HG02973 (cell line): Measurements from ENCODE around the gene IQCF2.
A peak's percentile ranks its signal among the peaks of the same experiment; 100 is the strongest.
"Not testable (repeated sequence)": the region's sequence is repeated elsewhere in the genome, so short reads cannot be mapped to it uniquely, and the experiment has no call there.

Experiments used
- ATAC-seq: cut with Tn5 transposase; IDR thresholded peaks from one replicate; pipeline ENCODE4 v1.9.1; 2021; ENCODE audit warnings: moderate library complexity; ENCODE audit not compliant: unreplicated experiment

IQCF2 gene

DNA sequence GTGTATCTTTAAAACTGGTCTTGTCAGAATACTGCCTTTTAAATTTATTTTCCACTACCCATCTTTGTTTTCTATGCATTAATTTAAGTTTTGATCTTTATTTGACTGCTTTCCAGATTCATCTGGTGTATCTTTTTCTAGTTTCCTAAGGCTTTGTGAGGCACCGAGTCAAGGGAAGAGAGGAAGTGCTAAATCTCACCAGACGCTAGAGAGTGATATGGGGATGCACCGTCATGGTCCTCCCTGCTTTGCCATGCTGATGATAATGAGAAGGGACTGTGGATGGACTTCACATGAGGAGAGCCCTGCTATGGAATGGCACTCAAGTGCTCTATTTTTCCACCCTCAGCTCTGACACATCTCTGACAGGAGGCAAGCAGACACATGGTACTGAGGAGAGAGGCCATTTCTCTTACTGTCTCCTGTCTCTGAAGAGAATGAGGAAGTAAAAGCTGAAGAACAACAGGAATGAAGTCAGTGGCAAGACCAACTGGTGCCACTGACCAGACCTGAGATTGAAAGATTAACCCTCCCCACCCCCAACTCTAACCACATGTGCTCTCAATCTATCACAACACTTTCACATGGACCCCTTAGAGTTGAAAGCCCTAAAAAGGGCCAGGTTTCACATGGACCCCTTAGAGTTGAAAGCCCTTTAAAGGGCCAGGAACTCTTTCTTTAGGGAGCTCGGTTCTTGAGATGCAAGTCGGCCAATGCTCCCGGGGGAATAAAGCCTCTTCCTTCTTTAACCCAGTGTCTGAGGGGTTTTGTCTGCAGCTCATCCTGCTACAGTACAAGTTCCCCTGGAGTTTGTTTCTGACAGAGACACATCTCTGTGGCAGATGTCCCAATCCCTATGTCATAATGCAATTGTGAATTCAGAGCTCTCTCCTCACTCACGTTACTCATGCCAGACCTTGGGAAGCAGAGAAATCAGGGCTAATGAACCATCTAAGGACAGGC is at the start of gene IQCF2:
Gene IQCF2 (plus strand): TSS at position 913 of the 963 bp plus-strand sequence. CDS start 52 bp downstream, outside the sequence.
- ATAC-seq, result peak; percentile 51

DNA sequence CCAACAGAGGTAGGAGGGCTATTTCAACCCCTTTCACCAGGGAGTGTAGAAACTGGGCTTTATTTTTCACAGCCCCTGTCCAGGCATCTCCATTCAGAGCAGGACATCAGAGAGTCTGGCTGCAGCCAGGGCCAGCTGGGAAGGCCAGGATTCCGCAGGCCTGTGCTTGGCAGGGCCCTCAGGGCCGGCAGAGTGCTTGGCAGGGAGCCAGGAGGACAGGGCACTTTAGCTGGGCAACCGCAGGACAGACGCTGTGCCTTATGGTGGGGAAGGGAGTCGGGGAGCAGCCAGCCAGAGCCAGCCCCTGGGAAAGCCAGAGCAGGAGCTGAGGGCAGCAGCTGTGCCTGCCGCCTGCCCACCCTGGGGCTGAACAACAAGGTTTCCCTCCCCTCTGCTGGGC is 47.9 kb upstream of the IQCF2 start:
- no peak for ATAC-seq

DNA sequence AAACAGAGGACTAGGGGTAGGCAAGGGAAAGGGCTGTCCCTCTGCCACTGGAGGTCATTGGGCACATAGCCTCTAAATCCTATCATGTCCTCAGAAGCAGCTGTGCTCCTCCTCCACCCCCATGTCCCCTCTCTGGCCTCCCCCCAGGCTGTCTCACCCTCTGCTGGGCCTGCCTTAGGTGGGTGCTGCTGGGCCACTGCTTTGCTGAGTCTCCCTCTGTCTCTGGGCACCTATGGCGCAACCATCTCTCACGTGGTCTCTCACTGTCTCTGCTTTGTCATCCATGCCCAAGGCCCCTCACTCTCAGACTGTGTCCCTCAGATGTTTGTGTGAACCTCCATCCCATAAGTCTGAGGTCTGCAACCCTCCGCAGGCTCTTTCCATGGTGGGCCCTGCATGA is 47.4 kb upstream of the IQCF2 start:
- ATAC-seq, result no peak

DNA sequence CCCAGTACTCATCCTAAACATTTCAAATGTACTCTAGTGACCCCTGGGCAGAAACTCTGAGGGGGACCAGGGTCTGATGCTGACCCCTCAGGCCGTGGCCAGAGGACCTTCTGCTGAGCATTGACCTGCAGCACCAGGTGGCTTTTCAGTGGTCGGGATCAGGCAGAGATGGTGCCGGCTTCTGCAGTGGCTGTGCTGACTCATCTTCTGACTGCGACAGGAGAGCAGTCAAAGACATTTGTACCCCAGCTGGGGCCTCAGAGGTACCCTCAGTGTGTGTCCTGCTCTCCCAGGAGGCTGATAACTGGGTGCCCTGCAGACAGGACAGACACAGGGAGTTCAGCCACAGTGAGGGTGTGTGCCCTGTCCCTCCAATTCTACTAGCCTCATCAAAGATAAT is 45.8 kb upstream of the IQCF2 start:
- no peak for ATAC-seq

DNA sequence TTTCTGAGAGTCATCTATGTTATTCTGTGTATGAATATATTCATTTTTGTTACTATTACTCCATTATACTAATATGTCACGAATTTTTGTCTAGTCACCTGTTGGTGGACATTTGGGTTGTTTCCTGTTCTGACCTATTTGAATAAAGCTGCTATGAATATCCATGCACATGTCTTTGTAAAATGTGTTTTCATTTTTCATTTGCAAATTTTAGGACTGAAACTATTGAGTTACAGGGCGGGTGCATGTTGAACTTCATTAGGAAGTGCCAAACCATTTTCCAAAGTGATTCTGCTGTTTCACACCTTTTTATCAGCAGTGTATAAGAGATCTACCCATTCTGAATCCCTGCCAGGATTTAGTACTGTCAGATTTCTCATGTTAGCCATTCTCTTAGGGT is 44.7 kb upstream of the IQCF2 start:
- ATAC-seq, result no peak

DNA sequence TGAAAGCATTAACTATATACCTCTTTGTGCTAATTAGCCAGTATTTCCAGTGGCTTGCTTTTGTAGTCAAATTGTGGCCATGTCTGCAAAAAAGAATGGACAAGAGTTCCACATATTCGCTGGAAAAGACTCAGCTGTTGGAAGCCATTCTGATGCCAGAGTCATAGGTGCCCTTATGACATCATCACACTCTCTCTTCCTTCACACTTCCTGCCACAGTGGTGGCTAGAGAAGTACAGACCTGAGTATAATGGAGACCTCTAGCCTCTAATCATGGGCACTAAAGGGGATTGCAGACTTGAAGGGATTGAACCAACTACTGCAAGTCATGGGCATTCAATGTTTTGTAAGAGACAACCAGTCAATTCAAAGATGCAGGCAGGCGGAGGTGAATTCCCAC is 44.0 kb upstream of the IQCF2 start:
- no peak for ATAC-seq

DNA sequence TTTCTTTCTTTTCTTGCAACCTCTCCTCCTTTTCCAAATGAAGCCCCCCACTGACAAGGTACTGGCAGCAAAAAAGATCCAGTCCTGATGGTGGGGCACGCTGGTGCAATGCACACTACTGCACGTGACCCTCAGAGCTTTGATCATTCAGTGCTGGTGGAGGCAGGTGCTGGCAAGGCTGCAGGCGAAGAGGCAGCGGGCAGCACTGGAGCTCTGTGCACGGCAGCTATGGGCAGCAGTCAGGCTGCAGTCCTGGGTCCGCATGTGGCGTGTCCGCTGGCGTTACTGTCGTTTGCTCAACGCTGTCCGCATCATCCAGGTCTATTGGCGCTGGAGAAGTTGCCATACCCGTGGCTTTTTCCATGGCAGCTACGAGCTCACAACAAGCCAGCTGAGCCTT is 42.3 kb upstream of the IQCF2 start:
- ATAC-seq, result no peak

DNA sequence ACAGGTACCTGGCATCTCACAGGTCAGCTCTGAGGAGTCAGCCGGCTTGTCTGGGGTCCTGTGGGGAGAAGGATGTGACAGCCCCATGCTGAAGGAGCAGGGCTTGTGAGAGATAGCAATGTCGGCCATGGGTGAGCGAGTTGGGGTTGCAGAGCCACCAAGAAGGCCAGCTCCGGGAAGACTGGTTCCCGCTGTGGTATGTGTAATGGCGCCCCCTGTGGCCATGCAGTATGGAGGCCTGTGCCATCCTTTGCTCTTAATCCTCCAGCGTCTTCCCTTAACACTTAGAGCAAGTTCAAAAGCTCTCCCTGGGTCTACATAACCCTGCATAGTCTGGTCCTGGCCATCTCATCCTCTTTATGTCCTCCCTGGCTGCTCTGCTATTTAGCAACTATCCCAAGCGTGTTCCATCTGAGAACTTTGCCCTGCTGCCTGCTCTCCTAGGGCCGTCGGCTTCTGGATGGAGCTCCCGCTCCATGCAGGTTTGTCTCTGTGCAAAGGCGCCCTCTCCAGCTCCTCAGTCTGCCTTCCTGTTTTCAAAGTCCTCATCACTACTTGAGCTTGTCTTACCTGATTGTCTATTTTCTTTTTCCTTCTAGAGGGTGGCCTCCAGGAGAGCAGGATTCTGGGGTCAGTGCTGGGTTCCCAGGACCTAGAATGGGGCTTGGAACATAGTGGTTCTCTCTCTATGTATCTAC is 41.6 kb upstream of the IQCF2 start:
- ATAC-seq, result no peak

DNA sequence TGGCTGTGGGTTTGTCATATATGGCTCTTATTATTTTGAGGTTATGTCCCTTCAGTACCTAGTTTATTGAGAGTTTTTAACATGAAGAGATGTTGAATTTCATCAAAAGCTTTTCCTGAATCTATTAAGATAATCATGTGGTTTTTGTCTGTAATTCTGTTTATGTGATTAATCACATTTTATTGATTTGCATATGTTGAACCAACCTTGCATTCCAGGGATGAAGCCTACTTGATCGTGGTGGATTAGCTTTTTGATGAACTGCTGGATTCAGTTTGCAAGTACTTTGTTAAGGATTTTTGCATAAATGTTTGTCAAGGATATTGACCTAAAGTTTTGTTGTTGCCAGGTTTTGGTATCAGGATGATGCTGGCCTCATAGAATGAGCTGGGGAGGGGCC is 33.1 kb upstream of the IQCF2 start:
- ATAC-seq, result no peak

DNA sequence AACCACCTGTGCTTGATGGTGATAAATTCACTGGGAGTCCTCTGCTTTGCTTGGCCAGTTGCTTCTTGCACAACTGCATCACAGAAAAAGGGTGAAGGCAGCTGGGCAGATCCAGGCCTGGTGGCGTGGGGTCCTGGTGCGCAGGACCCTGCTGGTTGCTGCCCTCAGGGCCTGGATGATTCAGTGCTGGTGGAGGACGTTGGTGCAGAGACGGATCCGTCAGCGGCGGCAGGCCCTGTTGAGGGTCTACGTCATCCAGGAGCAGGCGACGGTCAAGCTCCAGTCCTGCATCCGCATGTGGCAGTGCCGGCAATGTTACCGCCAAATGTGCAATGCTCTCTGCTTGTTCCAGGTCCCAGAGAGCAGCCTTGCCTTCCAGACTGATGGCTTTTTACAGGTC is 31.1 kb upstream of the IQCF2 start:
- no peak for ATAC-seq

DNA sequence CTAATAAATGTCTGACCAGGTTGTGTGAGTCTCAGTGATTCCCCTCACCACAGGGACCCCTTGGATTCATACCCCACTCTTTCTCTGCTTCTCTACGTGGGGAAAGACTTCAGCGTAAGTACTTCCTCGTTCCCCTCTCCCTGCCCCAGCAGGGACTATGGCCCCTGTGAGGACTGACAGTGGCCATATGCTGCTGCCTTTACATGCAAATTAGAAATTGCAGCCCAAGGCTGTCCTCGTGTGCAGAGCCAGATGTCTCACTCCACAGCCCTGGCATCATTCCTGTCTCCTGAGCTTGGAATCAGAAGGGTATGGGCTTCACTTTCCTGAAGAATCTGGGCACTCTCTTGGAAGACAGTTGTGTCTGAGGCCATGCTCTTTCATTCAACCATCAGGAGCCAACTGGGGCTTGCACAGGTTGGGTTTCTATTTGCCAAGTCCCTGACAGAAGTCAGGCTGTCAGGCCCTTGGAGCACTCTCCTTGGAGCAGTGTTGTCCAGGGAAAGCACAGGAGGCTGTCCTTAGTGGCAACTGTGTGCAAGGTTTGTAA is 30.5 kb upstream of the IQCF2 start:
- no peak for ATAC-seq

DNA sequence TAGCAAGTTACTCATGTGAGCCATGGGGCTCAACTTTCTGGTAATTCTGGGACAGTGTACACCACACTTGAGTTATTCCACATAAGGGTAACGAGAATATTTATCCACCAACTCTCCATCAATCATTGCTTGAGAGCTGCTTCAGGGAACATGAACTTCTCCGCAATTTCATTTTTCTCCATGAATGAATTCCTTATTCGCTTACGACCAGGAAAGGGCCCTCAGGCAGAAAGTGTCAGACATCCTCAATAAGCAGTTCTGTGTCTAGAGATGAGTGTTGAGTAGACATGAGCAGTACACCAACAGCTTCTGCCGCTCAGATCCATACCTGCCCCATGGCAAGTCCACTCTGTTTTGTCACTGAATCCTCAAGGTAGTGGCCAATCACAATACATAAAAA is 24.8 kb upstream of the IQCF2 start:
- ATAC-seq, result no peak

DNA sequence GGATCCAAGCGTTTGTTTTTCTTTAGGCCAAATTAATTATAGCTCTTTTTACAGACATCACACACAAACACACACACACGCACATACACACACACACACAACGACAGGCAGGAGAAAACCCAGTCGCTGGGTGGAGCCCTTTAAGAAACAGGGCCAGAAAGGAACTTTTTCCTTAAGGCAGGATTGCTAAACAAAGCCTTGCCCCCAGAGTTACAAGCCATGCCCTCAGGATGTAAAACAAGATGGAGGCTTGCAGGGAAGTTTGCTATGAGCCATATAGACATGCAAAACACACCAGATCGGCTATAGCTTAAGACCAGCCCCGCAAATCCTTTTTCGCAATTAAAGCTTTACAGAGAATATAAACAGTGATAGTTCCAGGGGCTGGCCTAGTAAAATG is 16.3 kb upstream of the IQCF2 start:
- no peak for ATAC-seq

DNA sequence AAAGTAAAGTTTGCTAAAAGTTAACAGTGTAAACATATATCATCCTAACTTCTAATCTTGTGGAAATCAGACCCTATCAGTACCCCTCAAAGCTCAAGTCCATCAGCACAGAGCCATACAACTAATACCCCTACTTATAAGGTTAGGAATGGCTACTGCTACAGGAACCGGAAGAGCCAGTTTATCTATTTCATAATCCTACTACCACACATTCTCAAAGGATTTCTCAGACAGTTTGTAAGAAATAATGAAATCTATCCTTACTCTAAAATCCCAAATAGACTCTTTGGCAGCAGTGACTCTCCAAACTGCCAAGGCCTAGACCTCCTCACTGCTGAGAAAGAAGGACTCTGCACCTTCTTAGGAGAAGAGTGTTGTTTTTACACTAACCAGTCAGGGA is 6.0 kb upstream of the IQCF2 start:
- ATAC-seq, result not testable (repeated sequence)

DNA sequence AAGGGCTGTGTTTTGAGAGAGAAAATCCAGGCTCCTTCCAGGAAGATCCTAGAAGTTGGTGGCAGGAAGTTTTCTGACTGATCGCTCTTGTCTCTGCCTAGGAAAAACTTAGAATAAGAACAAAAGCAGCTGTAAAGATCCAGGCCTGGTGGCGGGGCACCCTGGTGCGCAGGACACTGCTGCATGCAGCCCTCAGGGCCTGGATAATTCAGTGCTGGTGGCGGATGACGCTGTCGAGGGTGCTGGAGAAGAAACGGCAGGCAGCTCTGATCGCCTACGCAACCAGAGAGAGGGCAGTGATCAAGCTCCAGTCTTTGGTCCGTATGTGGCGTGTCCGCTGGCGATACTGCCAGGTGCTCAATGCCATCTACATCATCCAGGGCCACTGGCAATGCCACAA is 1.5 kb downstream of the IQCF2 start:
- ATAC-seq, result no peak

DNA sequence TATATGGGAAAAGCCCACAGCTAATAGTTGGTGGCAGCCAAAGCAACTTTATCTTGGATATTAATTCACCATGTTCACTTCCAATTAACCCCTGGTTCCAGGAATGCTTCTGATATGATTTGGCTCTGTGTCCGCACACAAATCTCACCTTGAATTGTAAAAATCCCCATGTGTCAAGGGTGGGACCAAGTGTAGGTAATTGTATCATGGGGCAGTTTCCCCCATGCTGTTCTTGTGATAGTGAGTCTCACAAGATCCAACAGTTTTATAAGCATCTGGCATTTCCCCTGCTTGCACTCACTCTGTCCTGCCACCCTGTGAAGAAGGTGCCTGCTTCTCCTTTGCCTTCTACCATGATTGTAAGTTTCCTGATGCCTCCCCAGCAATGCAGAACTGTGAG is 7.5 kb downstream of the IQCF2 start:
- ATAC-seq, result not testable (repeated sequence)

DNA sequence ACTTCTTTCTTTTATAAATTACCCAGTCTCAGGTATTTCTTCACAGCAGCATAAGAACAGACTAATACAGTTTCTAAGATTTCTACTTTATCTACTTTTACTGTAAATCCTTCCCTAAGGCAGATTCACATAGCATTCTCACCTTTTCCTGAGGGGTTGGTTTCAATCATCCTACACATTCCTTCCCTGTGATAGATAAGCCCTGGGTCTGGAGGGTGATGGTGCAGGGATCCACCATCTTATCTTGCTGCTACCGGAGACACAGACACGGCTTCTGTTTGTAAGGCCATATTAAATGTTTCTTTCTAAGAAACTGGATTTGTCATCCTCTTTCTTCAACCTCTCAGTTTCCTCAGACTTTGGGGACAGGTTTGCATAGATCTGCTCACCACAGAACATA is 7.9 kb downstream of the IQCF2 start:
- no peak for ATAC-seq

DNA sequence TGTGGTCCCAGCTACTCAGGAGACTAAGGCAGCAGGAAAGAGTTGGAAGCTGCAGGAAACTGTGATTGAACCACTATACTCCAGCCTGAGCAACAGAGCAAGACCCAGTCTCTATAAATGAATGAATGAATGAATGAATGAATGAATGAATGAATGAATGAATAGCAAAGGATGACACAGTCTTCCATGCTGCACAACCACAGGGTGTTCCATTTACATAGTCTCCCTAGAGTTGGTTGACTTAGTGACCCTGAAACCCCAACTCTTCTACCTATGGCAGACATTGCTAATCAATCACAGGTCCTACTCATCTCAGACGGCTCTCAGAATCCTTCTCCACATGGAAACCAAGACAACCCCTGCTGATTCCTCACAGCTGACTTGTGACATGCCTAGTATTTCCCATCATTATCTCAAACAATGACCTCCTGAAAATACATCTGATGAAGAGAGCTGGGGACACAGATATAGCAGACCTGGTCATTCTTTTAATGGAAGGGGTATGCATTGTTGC is 11.9 kb downstream of the IQCF2 start:
- no peak for ATAC-seq

DNA sequence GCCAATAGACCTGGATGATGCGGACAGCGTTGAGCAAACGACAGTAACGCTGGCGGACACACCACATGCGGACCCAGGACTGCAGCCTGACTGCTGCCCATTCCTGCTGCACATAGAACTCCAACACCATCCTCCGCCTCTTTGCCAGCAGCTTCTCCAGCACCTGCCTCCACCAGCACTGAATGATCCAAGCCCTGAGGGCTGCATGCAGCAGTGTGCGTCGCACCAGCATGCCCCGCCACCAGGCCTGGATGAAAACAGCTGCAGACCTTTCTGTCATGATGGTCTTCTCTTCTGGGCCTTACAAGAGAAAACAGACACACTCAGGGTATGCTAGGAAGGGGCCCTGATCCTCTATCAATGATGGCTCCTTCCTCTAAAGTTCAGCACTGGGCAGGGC is 12.5 kb downstream of the IQCF2 start:
- ATAC-seq, result no peak

DNA sequence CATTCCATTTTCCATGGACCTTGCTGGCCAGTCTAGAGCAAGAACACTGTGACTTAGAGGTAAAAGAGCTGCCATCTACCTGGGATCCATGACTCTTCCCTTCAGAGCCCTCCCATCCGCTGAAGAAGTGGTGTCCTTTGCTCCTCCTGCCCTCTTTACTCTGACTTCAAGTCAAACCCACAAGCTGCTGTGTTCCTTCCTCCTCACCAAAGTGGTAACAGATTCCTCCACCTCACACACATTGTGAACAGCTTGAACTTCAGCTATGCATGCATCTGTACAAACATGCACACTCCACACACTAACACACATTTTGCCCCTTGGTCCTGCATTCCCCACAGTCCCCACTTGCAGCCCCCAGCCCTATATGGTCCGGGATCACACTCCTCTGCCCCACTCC is 13.0 kb downstream of the IQCF2 start:
- ATAC-seq, result no peak

DNA sequence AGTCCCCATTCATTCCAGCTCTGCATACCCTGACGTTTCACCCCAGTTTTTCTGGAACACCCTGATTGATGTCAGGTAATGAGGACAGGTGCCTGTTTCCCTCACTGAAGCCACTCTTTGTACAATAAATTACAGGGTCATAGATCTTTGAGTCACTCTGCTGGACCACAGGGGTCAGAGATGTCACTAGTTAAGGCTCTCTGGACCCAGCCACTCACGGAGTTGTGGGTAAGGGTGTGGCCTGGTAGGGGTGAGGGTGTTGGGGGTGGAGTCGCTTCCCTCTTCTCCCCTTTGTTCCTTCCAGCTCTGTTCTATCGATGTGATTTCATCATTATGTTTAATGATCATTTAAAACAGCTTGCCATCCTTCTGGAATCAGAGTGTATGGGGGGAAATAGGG is 13.5 kb downstream of the IQCF2 start:
- no peak for ATAC-seq

DNA sequence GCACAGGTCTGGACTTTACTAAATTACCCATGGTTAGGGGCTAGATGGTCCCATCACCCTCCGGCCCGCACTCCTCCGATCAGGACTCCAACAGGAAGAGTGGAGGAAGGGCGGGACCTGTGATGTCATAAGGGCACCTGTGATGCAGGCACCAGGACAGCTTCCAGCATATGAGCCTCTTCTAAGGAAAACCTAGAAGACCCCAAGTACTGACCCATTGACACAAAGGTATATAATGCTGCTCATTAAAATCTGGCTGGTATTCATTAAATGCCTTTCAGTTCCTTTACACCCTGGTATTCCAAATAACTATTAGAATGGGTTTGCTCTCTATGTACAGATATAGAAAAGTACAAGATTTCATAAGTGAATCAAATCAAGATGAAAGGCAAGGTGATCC is 14.1 kb downstream of the IQCF2 start, which contains the start of gene IQCF5:
Gene IQCF5 (minus strand): TSS at position 101 of the 400 bp plus-strand sequence. CDS start 70 bp downstream, at position 31.
- ATAC-seq, result no peak
